AG09319 (cell line): ENCODE results near the gene TACC3.

ENCODE experiments used
- DNase-seq: peaks from one replicate; pipeline ENCODE4 v3.0.0-alpha.2; 2010; ENCODE audit warnings: low read depth; ENCODE audit errors: extremely low read depth
- CTCF ChIP-seq: IDR thresholded peaks from 2 replicates; pipeline ENCODE4 v1.5.1; 2011; ENCODE audit warnings: low read depth, mild to moderate bottlenecking, inconsistent platforms, low read length, moderate library complexity

Gene TACC3

GRCh38 chr4:1777822-1778641 lies 56.7 kb downstream of the TACC3 start:
- peak; percentile 5; the same call in 1 of the 2 replicates for TF ChIP-seq CTCF
- DNase-seq, result no peak

- TF ChIP-seq CTCF, result no peak
- no peak for DNase-seq
These were observed 57.5 kb downstream of the TACC3 start for GRCh38 chr4:1778642-1779392.

- DNase-seq, result no peak
- TF ChIP-seq CTCF, result no peak
These were observed 58.5 kb downstream of the TACC3 start for GRCh38 chr4:1779588-1780382.

GRCh38 chr4:1780435-1780834 lies 59.1 kb downstream of the TACC3 start:
- no peak for DNase-seq
- no peak for TF ChIP-seq CTCF

GRCh38 chr4:1783015-1783414 lies 61.7 kb downstream of the TACC3 start:
- no peak for TF ChIP-seq CTCF
- DNase-seq, result no peak

- no peak for DNase-seq
- no peak for TF ChIP-seq CTCF
These were observed 62.6 kb downstream of the TACC3 start for GRCh38 chr4:1783970-1784369.
